Fibroblast of lung (primary cell): Measurements from ENCODE around the gene RETREG1. TPM values are rescaled to one million over a fixed set of nuclear protein-coding genes. Genes with fewer than 3 reads are reported as not detected.

Experiments used
- DNase-seq, 2 donors: peaks; one replicate each; pipeline versions ENCODE4 v3.0.0 to v3.0.0-alpha.2; 2010; ENCODE audit warnings: low read depth in 2 of 2
- H2AFZ ChIP-seq: 2 replicates; pipeline ENCODE4 v1.5.1; 2012; ENCODE audit warnings: low read length, control low read depth, inconsistent platforms
- H3K27ac ChIP-seq: 2 replicates; pipeline ENCODE4 v1.5.1; 2011; ENCODE audit warnings: low read length, control low read depth; ENCODE audit not compliant: insufficient read depth
- H3K27me3 ChIP-seq: 2 replicates; pipeline ENCODE4 v1.5.1; 2011; ENCODE audit warnings: mild to moderate bottlenecking, low read length; ENCODE audit not compliant: control insufficient read depth, insufficient read depth
- H3K36me3 ChIP-seq: 2 replicates; pipeline ENCODE4 v1.5.1; 2011; ENCODE audit warnings: low read length; ENCODE audit not compliant: control insufficient read depth, insufficient read depth
- H3K4me1 ChIP-seq: 2 replicates; pipeline ENCODE4 v1.5.1; 2011; ENCODE audit warnings: low read length; ENCODE audit not compliant: control insufficient read depth, insufficient read depth; ENCODE audit errors: extremely low read depth
- H3K4me2 ChIP-seq: 2 replicates; pipeline ENCODE4 v1.5.1; 2011; ENCODE audit warnings: low read length, control low read depth; ENCODE audit not compliant: insufficient read depth; ENCODE audit errors: extremely low read depth
- H3K4me3 ChIP-seq, 4 experiments: fragments of 200-600 bp in 1 of 4; sonication (generic) in 1 of 4; replicated peaks in 1 of 4; 2 replicates each; pipeline ENCODE4 v1.5.1; 2011 to 2016; ENCODE audit warnings: low read length in 4 of 4, low read depth in 3 of 4, mild to moderate bottlenecking in 3 of 4, control low read depth in 2 of 4, inconsistent platforms in 1 of 4, mixed read lengths in 1 of 4; ENCODE audit not compliant: insufficient read depth in 1 of 4; ENCODE audit errors: control extremely low read depth in 1 of 4
- H3K79me2 ChIP-seq: 2 replicates; pipeline ENCODE4 v1.5.1; 2012; ENCODE audit warnings: mild to moderate bottlenecking, low read length, inconsistent platforms; ENCODE audit not compliant: control insufficient read depth, insufficient read depth
- H3K9ac ChIP-seq: 2 replicates; pipeline ENCODE4 v1.5.1; 2011; ENCODE audit warnings: mild to moderate bottlenecking, low read length, control low read depth; ENCODE audit not compliant: insufficient read depth
- H3K9me3 ChIP-seq: 2 replicates; pipeline ENCODE4 v1.5.1; 2012; ENCODE audit warnings: low read depth, low read length; ENCODE audit not compliant: control insufficient read depth, insufficient read depth
- H4K20me1 ChIP-seq: 2 replicates; pipeline ENCODE4 v1.5.1; 2011; ENCODE audit warnings: low read length; ENCODE audit not compliant: control insufficient read depth, insufficient read depth; ENCODE audit errors: extremely low read depth
- EZH2 ChIP-seq: IDR thresholded peaks from 2 replicates; pipeline ENCODE4 v1.5.1; 2012; ENCODE audit warnings: low read length, control low read depth, mild to moderate bottlenecking; ENCODE audit errors: missing control alignments
- polyA plus RNA-seq, 2 donors: library from polyadenylated mRNA; depleted of rRNA in 1 of 2; stranded (reverse) in 1 of 2; unstranded in 1 of 2; fragments of >200 nt; gene quantifications; 2 replicates each; pipeline ENCODE4 v1.2.1, GENCODE V29; 2011 to 2012; ENCODE audit warnings: missing spikeins in 1 of 2
- total RNA-seq: library from RNA; depleted of rRNA; stranded (reverse); fragments of >200 nt; gene quantifications from 2 replicates; pipeline ENCODE4 v1.2.1, GENCODE V29; 2014
- TF ChIP-seq, protein P1 (sequence below), 2 donors: IDR thresholded peaks in 1 of 2; conservative IDR thresholded peaks in 1 of 2; 1 replicate in 1 of 2; 2 replicates in 1 of 2; pipeline ENCODE4 v1.5.1; 2011 to 2012; ENCODE audit warnings: low read length in 2 of 2, control low read depth in 1 of 2, inconsistent platforms in 1 of 2, low read depth in 1 of 2, mild to moderate bottlenecking in 1 of 2

RETREG1 gene
- total and polyA plus RNA-seq, 2 donors (not counting 1 experiment from before 2014, with no cell fraction given), result 0.41 to 0.99 TPM

DNA sequence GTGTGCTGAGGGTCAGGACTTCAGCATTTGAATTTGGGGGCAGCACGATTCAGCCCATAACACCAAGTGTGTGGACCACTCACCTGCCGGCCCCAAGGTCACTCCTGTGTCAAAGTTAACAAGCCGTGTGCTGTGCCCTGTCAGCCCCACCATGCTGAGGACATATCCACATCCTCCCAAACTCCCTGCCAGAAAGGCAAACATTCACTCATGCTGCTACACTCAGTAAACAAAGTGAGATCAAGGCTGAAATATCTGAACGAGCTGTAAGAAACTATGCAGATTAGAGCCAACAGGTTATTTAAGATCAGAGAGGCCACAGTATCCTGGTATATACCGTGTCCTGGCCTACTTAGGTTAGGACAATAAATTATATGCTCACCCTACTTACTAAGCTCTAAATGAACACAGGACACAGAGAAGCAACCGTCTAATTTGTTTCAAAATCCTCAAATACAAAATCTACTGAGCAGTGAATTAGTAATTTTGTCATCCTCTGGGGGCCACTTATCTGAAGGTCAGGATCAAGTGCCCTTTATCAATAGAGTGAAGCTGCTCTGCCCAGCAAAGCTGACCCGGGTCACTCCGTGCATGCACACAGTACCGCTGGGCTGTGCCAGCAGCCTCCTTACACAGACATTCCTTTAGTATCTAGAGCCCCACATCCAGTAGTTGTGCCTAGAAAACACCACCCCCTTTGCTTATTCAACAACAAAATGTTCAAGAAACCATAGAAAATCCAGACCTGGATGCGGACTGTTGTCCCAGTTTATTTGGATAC is 28.2 kb downstream of the RETREG1 start:
- Histone ChIP-seq H2AFZ (no peak overlapping the region), H3K9ac (no peak overlapping the region), H3K4me3 (no peak overlapping the region), H4K20me1 (no peaks in the 10 kb centered on the region), H3K4me2 (no peak overlapping the region), H3K79me2 (no peaks in the 10 kb centered on the region), H3K9me3 (no peaks in the 10 kb centered on the region), H3K27me3 (no peaks in the 10 kb centered on the region), H3K4me1 (no peaks in the 10 kb centered on the region), H3K27ac (no peak overlapping the region), H3K36me3 (no peaks in the 10 kb centered on the region)
- no peak for DNase-seq
- no peak for TF ChIP-seq EZH2
- TF ChIP-seq, protein P1, sequence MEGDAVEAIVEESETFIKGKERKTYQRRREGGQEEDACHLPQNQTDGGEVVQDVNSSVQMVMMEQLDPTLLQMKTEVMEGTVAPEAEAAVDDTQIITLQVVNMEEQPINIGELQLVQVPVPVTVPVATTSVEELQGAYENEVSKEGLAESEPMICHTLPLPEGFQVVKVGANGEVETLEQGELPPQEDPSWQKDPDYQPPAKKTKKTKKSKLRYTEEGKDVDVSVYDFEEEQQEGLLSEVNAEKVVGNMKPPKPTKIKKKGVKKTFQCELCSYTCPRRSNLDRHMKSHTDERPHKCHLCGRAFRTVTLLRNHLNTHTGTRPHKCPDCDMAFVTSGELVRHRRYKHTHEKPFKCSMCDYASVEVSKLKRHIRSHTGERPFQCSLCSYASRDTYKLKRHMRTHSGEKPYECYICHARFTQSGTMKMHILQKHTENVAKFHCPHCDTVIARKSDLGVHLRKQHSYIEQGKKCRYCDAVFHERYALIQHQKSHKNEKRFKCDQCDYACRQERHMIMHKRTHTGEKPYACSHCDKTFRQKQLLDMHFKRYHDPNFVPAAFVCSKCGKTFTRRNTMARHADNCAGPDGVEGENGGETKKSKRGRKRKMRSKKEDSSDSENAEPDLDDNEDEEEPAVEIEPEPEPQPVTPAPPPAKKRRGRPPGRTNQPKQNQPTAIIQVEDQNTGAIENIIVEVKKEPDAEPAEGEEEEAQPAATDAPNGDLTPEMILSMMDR (conservative IDR thresholded peaks at IDR 0.05 in 1 of 2, IDR thresholded peaks at IDR 0.05 in 1 of 2; ENCODE audit: low read depth in 1 of 2, low read length in 2 of 2), result no peak

DNA sequence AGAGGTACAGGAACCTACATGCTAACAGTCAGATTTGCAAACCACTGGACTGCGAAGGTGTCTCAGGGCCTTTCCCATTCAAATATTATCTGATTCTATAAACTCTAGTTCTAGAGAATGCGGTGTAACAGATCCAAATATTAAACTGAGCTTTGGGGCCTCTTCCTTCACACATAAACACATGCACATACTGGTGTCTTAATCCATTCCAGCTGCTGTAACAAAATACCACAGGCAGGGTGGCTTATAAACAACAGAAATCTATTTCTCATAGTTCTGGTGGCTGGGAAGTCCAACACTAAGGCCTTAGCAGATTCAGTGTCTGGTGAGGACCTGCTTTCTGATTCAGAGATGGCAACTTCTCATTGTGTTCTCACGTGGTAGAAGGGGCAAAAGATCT is 30.2 kb downstream of the RETREG1 start:
- H2AFZ ChIP-seq, result no peak overlapping the region

DNA sequence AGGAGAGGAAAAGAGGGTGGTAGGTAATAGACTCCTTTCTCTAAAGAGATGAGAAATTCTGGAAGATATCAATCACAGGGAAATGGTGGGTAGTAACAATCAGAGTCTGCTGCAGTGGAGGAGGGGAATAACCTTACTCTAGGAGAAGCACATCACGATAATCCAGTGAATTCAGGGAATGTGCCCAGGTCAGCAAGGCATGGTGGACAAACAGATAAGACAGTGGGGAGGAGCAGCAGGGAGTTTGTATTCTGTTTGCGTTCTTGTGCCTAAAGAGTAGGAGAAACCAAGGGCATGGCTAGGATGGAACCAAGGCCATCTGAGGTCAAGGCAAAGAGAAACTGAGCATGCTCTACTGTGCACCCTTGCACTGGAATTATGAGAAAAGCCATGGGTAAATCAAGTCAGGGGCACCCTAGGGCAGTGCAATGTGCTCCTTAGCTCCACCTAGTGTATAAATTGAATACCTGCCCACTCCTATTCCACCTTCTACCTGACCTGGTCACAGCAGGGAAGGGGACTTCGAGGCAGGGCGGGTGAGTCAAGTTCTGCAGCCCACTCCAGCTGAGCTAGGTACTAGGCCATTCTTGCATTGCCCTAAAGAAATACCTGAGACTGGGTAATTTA is 31.6 kb downstream of the RETREG1 start:
- Histone ChIP-seq H4K20me1 (no peaks in the 10 kb centered on the region), H3K4me3 (no peak overlapping the region), H3K9ac (no peak overlapping the region), H3K27ac (no peak overlapping the region), H3K4me2 (no peak overlapping the region), H3K27me3 (no peaks in the 10 kb centered on the region), H3K9me3 (no peaks in the 10 kb centered on the region), H3K4me1 (no peaks in the 10 kb centered on the region), H3K36me3 (no peaks in the 10 kb centered on the region), H3K79me2 (no peaks in the 10 kb centered on the region), H2AFZ (no peak overlapping the region)
- TF ChIP-seq, protein P1 (conservative IDR thresholded peaks at IDR 0.05 in 1 of 2, IDR thresholded peaks at IDR 0.05 in 1 of 2; ENCODE audit: low read depth in 1 of 2, low read length in 2 of 2), result peak; percentile 10 to 38
- TF ChIP-seq EZH2, result no peak
- DNase-seq, result no peak

More for the DNA sequence above, 30.2 kb downstream of the RETREG1 start:
- Histone ChIP-seq H3K4me2 (no peak overlapping the region), H3K9ac (no peak overlapping the region), H3K4me1 (no peaks in the 10 kb centered on the region), H3K79me2 (no peaks in the 10 kb centered on the region), H3K9me3 (no peaks in the 10 kb centered on the region), H3K36me3 (no peaks in the 10 kb centered on the region), H4K20me1 (no peaks in the 10 kb centered on the region), H3K27ac (no peak overlapping the region), H3K27me3 (no peaks in the 10 kb centered on the region), H3K4me3 (no peak overlapping the region)
- DNase-seq, result no peak
- no peak for TF ChIP-seq EZH2
- TF ChIP-seq, protein P1 (conservative IDR thresholded peaks at IDR 0.05 in 1 of 2, IDR thresholded peaks at IDR 0.05 in 1 of 2; ENCODE audit: low read depth in 1 of 2, low read length in 2 of 2), result no peak
